ENCODE measurements around the gene INPP5D.

The INPP5D gene

DNA sequence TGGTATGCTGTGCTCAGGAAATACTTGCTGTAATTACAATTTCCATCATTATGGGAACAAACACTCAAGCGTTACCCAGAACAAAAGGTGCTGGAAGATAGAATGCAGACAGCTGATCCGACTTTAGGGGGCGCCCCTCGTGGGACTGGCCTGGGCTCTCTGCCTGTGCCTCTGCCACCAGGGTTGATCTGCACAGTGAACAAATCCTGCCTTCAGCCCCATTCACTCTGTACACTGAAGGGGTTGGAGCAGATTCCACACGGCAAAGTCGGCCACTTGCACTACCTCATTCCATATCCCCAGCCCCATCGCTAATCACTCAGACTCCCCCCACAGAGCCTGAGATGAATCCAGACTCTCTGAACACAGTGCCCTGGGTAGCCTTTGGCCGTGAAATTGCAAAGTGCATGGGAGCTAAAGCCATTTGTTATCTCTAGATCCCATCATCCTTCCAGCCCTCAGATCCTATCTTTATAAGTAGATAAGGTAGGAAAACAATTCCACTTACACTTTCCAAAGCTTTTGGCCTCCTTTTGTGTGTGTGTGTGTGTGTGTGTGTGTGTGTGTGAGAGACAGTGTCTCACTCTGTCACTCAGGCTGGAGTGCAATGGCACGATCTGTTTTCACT lies 69.3 kb downstream of the INPP5D start:
- H3K4me1 ChIP-seq (ENCODE audit: control insufficient read depth, insufficient read depth, low read length) = no peaks in the 10 kb centered on the region
- H3K4me2 ChIP-seq (ENCODE audit: low read length) = no peak overlapping the region
- no peak overlapping the region for H3K9ac ChIP-seq (ENCODE audit: low read depth, low read length)
- no peaks in the 10 kb centered on the region for H3K36me3 ChIP-seq (ENCODE audit: insufficient read depth, low read length)
- H3K9me3 ChIP-seq (replicated peaks; ENCODE audit: low read length) = no peaks in the 10 kb centered on the region
- no peak overlapping the region for H3K4me3 ChIP-seq (ENCODE audit: low read length)
- peaks cover 25% of the 10 kb centered on the region for H3K27me3 ChIP-seq (ENCODE audit: control insufficient read depth, insufficient read depth, low read length)

DNA sequence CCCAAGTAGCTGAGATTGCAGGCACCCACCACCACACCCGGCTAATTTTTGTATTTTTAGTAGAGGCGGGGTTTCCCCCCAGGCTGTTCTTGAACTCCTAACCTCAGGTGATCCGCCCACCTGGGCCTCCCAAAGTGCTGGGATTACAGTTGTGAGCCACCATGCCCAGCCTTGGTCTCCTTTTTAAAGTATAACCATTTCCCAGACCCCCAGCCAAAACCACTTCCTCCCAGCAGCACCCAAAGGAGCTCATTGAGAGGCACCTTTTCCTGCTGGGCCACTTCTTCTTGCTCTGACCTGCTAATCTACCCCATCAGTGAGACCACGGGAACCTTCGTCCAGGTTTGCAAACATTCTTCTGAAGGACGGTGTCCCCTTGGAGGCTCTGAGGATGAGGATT lies 69.9 kb downstream of the INPP5D start:
- H3K27me3 ChIP-seq (ENCODE audit: control insufficient read depth, insufficient read depth, low read length) = peaks cover 27% of the 10 kb centered on the region
- no peaks in the 10 kb centered on the region for H3K36me3 ChIP-seq (ENCODE audit: insufficient read depth, low read length)
- no peak overlapping the region for H3K4me2 ChIP-seq (ENCODE audit: low read length)
- no peak overlapping the region for H3K9ac ChIP-seq (ENCODE audit: low read depth, low read length)
- H3K4me1 ChIP-seq (ENCODE audit: control insufficient read depth, insufficient read depth, low read length) = no peaks in the 10 kb centered on the region
- no peak overlapping the region for H3K4me3 ChIP-seq (ENCODE audit: low read length)
- no peaks in the 10 kb centered on the region for H3K9me3 ChIP-seq (replicated peaks; ENCODE audit: low read length)

DNA sequence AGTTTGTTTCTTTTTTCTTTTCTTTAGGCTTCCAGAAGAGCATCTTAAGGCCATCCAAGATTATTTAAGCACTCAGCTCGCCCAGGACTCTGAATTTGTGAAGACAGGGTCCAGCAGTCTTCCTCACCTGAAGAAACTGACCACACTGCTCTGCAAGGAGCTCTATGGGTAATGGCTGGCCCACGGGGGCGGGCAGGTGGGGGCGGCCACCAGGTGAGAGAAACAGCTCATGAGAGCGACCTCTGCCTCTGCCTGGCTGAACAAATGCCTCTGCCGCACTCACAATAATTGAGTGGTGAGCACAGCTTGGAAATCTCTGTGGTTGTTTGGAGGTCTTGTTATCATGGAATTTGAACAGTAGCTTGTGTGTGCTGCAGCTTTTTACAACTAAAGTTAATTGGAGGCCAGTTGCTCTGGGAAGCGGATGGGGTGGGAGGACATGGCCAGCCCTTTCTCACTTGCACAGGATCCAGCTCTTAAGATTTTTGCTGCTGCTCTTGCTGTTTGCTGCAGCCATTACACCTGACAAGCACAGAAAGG lies 70.4 kb downstream of the INPP5D start:
- no peaks in the 10 kb centered on the region for H3K36me3 ChIP-seq (ENCODE audit: insufficient read depth, low read length)
- H3K9me3 ChIP-seq (replicated peaks; ENCODE audit: low read length) = no peaks in the 10 kb centered on the region
- H3K9ac ChIP-seq (ENCODE audit: low read depth, low read length) = no peak overlapping the region
- no peak overlapping the region for H3K4me2 ChIP-seq (ENCODE audit: low read length)
- peaks cover 27% of the 10 kb centered on the region for H3K27me3 ChIP-seq (ENCODE audit: control insufficient read depth, insufficient read depth, low read length)
- H3K4me1 ChIP-seq (ENCODE audit: control insufficient read depth, insufficient read depth, low read length) = no peaks in the 10 kb centered on the region
- H3K4me3 ChIP-seq (ENCODE audit: low read length) = no peak overlapping the region

DNA sequence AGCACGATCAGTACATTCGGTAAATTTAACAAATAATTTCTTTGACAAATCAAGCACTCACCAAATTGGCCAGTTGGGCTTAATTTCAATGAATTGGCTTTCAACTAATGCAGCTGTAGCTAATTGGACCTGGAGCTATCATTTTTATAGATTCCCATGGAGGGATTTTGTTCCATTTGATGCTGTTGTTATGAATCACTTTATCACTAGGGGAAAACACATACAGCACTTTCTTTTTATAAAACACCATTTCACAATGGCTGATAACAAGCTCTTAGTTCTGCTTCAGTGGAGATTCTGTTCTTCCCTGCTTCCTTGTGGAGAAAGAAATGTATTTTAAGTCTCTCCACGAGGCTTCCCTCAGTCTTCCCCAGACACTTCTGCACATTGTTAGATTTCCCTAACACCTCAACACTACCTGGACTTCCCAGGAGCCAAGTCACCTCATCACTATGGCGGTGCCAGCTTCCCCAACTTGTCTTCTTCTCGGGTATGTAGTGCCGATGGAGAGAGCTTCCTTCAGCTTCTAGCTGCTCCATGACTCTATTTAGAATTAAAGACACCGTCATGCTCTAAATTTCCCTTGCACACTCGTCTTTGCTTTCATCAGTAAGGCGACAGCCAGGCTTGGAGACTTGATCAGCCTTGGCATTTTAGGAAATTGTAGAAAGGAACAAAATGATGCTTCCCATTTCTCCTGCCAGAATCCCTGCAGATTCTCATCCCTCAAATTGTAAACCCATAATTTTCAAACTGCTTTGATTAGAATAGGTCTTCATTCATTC lies 72.0 kb downstream of the INPP5D start:
- H3K36me3 ChIP-seq (ENCODE audit: insufficient read depth, low read length) = no peaks in the 10 kb centered on the region
- H3K27me3 ChIP-seq (ENCODE audit: control insufficient read depth, insufficient read depth, low read length) = peaks cover 27% of the 10 kb centered on the region

DNA sequence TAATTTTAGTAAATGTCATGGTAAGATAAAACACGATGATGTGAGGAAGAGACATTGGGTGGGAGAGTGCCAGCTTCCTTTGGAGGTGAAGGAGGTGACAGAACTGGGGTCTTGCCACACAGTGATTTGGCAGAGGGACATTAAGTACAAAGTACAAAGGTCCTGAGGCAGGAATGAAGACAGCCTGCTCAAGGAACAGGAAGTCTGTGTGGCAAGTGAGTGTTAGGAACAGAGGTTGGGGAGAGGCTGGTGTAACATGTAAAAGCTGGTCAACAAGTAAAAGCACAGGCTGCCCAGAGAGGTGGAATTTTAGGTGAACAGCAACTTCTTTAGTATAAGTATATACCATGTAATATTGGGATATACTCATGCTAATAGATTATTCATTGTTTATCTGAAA lies 73.1 kb downstream of the INPP5D start:
- Histone ChIP-seq H3K4me1 (ENCODE audit: control insufficient read depth, insufficient read depth, low read length) (no peaks in the 10 kb centered on the region), H3K9ac (ENCODE audit: low read depth, low read length) (no peak overlapping the region), H3K36me3 (ENCODE audit: insufficient read depth, low read length) (no peaks in the 10 kb centered on the region), H3K4me2 (ENCODE audit: low read length) (no peak overlapping the region), H3K27me3 (ENCODE audit: control insufficient read depth, insufficient read depth, low read length) (peaks cover 27% of the 10 kb centered on the region), H3K4me3 (ENCODE audit: low read length) (no peak overlapping the region), H3K9me3 (replicated peaks; ENCODE audit: low read length) (no peaks in the 10 kb centered on the region)

More for the DNA sequence above, 72.0 kb downstream of the INPP5D start:
- Histone ChIP-seq H3K4me1 (ENCODE audit: control insufficient read depth, insufficient read depth, low read length) (no peaks in the 10 kb centered on the region), H3K9ac (ENCODE audit: low read depth, low read length) (no peak overlapping the region), H3K9me3 (replicated peaks; ENCODE audit: low read length) (no peaks in the 10 kb centered on the region), H3K4me3 (ENCODE audit: low read length) (no peak overlapping the region), H3K4me2 (ENCODE audit: low read length) (no peak overlapping the region)

DNA sequence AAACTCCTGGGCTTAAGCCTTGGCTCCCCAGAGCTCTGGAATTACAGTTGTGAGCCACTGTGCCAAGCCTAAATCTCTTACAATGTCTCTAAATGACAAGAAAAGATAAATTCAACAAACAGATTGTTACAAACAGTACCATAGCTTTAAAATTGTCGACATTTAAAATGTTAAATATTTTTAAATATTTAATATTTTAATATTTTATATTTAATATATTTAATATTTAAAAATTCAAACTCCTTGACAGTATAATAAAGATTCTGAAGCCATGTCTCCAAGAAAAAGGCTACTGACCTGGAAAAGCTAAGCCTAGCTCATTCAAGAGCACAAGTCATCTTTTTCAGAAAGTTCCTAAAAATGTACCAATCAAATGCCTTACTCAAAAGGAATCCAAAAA lies 75.3 kb downstream of the INPP5D start:
- Histone ChIP-seq H3K9me3 (replicated peaks; ENCODE audit: low read length) (no peaks in the 10 kb centered on the region), H3K4me2 (ENCODE audit: low read length) (no peak overlapping the region), H3K4me1 (ENCODE audit: control insufficient read depth, insufficient read depth, low read length) (no peaks in the 10 kb centered on the region), H3K4me3 (ENCODE audit: low read length) (no peak overlapping the region), H3K9ac (ENCODE audit: low read depth, low read length) (no peak overlapping the region), H3K36me3 (ENCODE audit: insufficient read depth, low read length) (no peaks in the 10 kb centered on the region), H3K27me3 (ENCODE audit: control insufficient read depth, insufficient read depth, low read length) (peaks cover 20% of the 10 kb centered on the region)

DNA sequence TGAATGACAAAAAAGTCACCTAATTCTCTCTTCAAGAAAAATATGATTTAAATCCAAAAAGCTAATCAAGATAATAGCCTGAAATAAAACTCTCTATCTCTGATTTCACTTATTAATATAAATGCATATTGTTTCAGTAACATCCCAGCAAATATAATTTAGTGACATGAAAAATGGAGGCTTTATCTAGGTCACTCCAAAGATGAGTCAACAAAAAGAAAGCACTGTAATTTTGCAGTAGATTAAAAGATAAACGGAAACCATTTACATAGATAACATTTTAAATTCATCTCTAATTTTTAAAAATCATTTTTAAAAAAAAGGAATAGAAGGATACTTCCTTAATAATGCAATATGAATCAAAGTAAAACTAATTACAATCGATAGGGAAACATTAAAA lies 76.9 kb downstream of the INPP5D start:
- no peaks in the 10 kb centered on the region for H3K36me3 ChIP-seq (ENCODE audit: insufficient read depth, low read length)
- H3K4me2 ChIP-seq (ENCODE audit: low read length) = no peak overlapping the region
- H3K4me3 ChIP-seq (ENCODE audit: low read length) = no peak overlapping the region
- H3K9me3 ChIP-seq (replicated peaks; ENCODE audit: low read length) = no peaks in the 10 kb centered on the region
- H3K27me3 ChIP-seq (ENCODE audit: control insufficient read depth, insufficient read depth, low read length) = peaks cover 21% of the 10 kb centered on the region
- no peaks in the 10 kb centered on the region for H3K4me1 ChIP-seq (ENCODE audit: control insufficient read depth, insufficient read depth, low read length)
- H3K9ac ChIP-seq (ENCODE audit: low read depth, low read length) = no peak overlapping the region

DNA sequence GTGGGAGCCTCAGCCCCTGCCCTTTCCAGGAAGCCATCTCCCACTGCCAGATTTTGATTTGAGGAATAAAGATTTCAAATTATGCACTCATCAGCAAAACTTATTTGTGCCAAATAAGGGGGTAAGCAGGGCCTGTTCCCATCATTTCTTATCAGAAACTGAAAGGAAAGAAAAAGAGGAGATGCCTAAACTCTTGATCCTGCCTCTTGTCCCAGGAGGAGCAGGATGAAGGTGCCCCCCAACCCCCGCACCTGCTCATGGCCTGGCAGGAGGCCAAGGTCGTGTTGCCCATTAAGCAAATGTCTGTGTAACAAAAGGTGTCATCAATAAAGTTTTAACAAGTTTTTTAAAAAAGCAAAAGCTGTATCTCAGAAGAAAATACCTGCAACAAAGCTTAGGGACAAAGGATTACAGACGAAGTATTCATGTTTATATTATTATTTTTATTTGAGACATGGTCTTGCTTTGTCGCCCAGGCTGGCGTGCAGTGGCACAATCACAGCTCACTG lies 80.0 kb downstream of the INPP5D start:
- peaks cover 13% of the 10 kb centered on the region for H3K27me3 ChIP-seq (ENCODE audit: control insufficient read depth, insufficient read depth, low read length)
- no peak overlapping the region for H3K4me2 ChIP-seq (ENCODE audit: low read length)
- H3K36me3 ChIP-seq (ENCODE audit: insufficient read depth, low read length) = no peaks in the 10 kb centered on the region
- H3K9me3 ChIP-seq (replicated peaks; ENCODE audit: low read length) = no peaks in the 10 kb centered on the region
- no peak overlapping the region for H3K9ac ChIP-seq (ENCODE audit: low read depth, low read length)
- H3K4me1 ChIP-seq (ENCODE audit: control insufficient read depth, insufficient read depth, low read length) = no peaks in the 10 kb centered on the region
- H3K4me3 ChIP-seq (ENCODE audit: low read length) = no peak overlapping the region

DNA sequence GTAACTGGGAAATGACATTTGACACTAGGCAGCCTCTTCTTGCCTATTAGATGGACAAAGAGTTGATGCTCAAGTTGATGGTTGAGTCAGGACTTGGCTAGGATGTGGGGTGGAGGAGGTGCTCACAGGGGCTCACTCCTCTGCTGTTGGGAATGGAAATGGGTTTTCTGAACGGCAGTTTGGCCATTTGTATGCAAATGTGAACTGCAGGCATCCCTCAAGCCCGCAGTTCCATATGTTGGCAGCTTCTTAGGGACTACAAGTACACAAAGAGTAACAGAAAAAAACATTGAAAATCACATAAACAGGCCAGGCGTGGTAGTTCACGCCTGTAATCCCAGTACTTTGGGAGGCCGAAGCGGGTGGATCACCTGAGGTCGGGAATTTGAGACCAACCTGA lies 80.8 kb downstream of the INPP5D start:
- Histone ChIP-seq H3K4me3 (ENCODE audit: low read length) (no peak overlapping the region), H3K36me3 (ENCODE audit: insufficient read depth, low read length) (no peaks in the 10 kb centered on the region), H3K27me3 (ENCODE audit: control insufficient read depth, insufficient read depth, low read length) (peaks cover 17% of the 10 kb centered on the region), H3K4me2 (ENCODE audit: low read length) (no peak overlapping the region), H3K9me3 (replicated peaks; ENCODE audit: low read length) (no peaks in the 10 kb centered on the region), H3K4me1 (ENCODE audit: control insufficient read depth, insufficient read depth, low read length) (no peaks in the 10 kb centered on the region), H3K9ac (ENCODE audit: low read depth, low read length) (no peak overlapping the region)

DNA sequence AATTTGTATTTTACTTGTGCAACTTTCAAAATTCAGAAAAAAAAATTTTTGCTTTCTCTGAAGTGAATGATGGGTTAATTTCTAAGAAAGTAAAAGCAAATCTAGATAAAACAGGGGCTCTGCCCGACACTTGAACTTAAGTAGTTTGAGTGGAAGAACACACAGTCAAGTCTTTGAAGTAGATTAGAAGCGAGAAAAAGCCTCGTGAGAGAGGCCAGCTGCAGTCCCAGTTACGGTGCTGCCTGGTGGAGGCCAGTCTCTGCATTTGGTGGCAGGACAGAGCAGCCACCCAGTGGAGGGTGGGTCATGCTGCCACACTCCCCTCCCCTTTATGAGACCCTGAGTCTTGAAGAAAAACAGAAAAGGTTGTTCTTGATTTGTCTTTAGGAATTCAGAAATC lies 81.8 kb downstream of the INPP5D start:
- Histone ChIP-seq H3K4me3 (ENCODE audit: low read length) (no peak overlapping the region), H3K4me1 (ENCODE audit: control insufficient read depth, insufficient read depth, low read length) (no peaks in the 10 kb centered on the region), H3K4me2 (ENCODE audit: low read length) (no peak overlapping the region), H3K27me3 (ENCODE audit: control insufficient read depth, insufficient read depth, low read length) (peaks cover 21% of the 10 kb centered on the region), H3K9ac (ENCODE audit: low read depth, low read length) (no peak overlapping the region), H3K9me3 (replicated peaks; ENCODE audit: low read length) (no peaks in the 10 kb centered on the region), H3K36me3 (ENCODE audit: insufficient read depth, low read length) (no peaks in the 10 kb centered on the region)

DNA sequence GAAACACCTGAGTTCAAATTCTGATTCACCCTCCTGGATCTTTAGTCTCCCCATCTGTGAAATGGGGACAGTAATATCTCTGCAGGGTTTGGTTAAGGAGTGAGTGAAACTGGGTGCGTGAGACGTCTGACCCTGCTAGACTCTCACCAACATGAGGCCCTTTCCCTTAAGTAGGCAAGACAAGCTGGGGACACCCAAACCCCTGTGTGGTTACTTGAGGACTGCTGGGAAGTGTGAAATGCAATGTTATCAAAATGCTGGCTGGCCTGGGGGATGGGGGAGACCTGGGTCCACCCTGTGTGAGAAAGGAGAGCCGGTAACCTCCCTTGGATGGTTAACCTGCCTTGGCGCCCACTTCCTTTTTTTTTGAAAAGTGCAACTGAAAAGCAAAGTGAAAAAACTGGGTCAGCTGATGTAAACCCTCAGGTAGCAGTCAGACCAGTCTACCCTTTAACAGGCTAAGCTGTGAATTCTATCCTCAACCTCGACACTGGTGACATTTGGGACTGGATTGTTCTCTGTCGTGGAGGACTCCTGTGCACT lies 82.3 kb downstream of the INPP5D start:
- H3K4me2 ChIP-seq (ENCODE audit: low read length) = no peak overlapping the region
- H3K36me3 ChIP-seq (ENCODE audit: insufficient read depth, low read length) = no peaks in the 10 kb centered on the region
- no peaks in the 10 kb centered on the region for H3K4me1 ChIP-seq (ENCODE audit: control insufficient read depth, insufficient read depth, low read length)
- H3K4me3 ChIP-seq (ENCODE audit: low read length) = no peak overlapping the region
- H3K9me3 ChIP-seq (replicated peaks; ENCODE audit: low read length) = no peaks in the 10 kb centered on the region
- H3K9ac ChIP-seq (ENCODE audit: low read depth, low read length) = no peak overlapping the region
- peaks cover 21% of the 10 kb centered on the region for H3K27me3 ChIP-seq (ENCODE audit: control insufficient read depth, insufficient read depth, low read length)
